GM12878 (cell line): Measurements from ENCODE around the gene MAX. TPM values are rescaled to one million over a fixed set of nuclear protein-coding genes. Genes with fewer than 3 reads are reported as not detected.

ENCODE experiments used
- ATAC-seq: fragments of 200-7000 bp; cut with Tn5 transposase; 3 replicates; pipeline ENCODE4 v1.9.1; 2020; ENCODE audit warnings: mild to moderate bottlenecking, moderate library complexity
- BruUV-seq: library from RNA; stranded (reverse); fragments of 400-500 nt; replicated peaks from 2 replicates; lab custom pipeline; 2021; lab: Mats Ljungman, UMichigan
- CTCF ChIA-PET: fragments of 300-600 bp; sonication (Branson Sonifier 250); formaldehyde crosslinking; extraction: SDS; loops from one replicate; lab custom pipeline; 2021; ENCODE audit warnings: inconsistent platforms; lab: Yijun Ruan, JAX
- POLR2A ChIA-PET: fragments of 350-600 bp; formaldehyde crosslinking; extraction: SDS; loops from one replicate; lab custom pipeline; 2021; ENCODE audit warnings: inconsistent platforms; lab: Charles Lee
- RAD21 ChIA-PET: fragments of 300-600 bp; sonication (Branson Sonifier 250); formaldehyde crosslinking; loops from one replicate; lab custom pipeline; 2023; ENCODE audit warnings: antibody characterized with exemption; ENCODE audit not compliant: unreplicated experiment; lab: Charles Lee
- SMC1A ChIA-PET: fragments of 300-600 bp; sonication (Branson Sonifier 250); formaldehyde crosslinking; loops from one replicate; lab custom pipeline; 2023; ENCODE audit not compliant: unreplicated experiment, uncharacterized antibody; lab: Charles Lee
- DNase-seq: peaks from one replicate; pipeline ENCODE4 v3.0.0-alpha.2; 2011; ENCODE audit warnings: low read depth, low spot score
- FAIRE-seq: peaks from 3 replicates; lab custom pipeline; 2011; peaks lifted over from hg19 to GRCh38; lab: Jason Lieb, UNC
- H2AFZ ChIP-seq: 2 replicates; pipeline ENCODE4 v1.6.0; 2011; ENCODE audit warnings: low read depth, low read length, control low read depth; ENCODE audit not compliant: control insufficient read depth
- H3K27ac ChIP-seq: 2 replicates; pipeline ENCODE4 v1.5.1; 2011; ENCODE audit warnings: control low read depth; ENCODE audit not compliant: control insufficient read depth, insufficient read depth
- H3K27me3 ChIP-seq, 2 experiments: replicated peaks in 1 of 2; 2 replicates each; pipeline versions ENCODE4 v1.6.0 to v1.6.1; 2011; ENCODE audit warnings: low read length in 1 of 2; ENCODE audit not compliant: control insufficient read depth in 2 of 2, insufficient read depth in 2 of 2
- H3K36me3 ChIP-seq, 2 experiments: 2 replicates each; pipeline ENCODE4 v1.5.1; 2011; ENCODE audit warnings: low read length in 1 of 2; ENCODE audit not compliant: control insufficient read depth in 2 of 2, insufficient read depth in 2 of 2
- H3K4me1 ChIP-seq: 2 replicates; pipeline ENCODE4 v1.6.1; 2011; ENCODE audit warnings: mild to moderate bottlenecking, low read length, moderate library complexity, mixed read lengths; ENCODE audit not compliant: control insufficient read depth, insufficient read depth
- H3K4me2 ChIP-seq: 2 replicates; pipeline ENCODE4 v1.6.0; 2011; ENCODE audit warnings: control low read depth; ENCODE audit not compliant: control insufficient read depth, insufficient read depth
- H3K4me3 ChIP-seq: fragments of 200-600 bp; sonication (generic); 2 replicates; pipeline ENCODE4 v1.5.1; 2016
- H3K79me2 ChIP-seq: 2 replicates; pipeline ENCODE4 v1.6.0; 2011; ENCODE audit warnings: low read length; ENCODE audit not compliant: control insufficient read depth, insufficient read depth
- H3K9ac ChIP-seq: 2 replicates; pipeline ENCODE4 v1.8.0; 2011; ENCODE audit warnings: low read length, control low read depth, mixed read lengths; ENCODE audit not compliant: control insufficient read depth, insufficient read depth
- H3K9me3 ChIP-seq: replicated peaks from 3 replicates; pipeline ENCODE4 v1.5.1; 2011; ENCODE audit warnings: mild to moderate bottlenecking, low read length; ENCODE audit not compliant: control insufficient read depth, insufficient read depth
- H4K20me1 ChIP-seq: 2 replicates; pipeline ENCODE4 v1.6.0; 2011; ENCODE audit not compliant: control insufficient read depth, insufficient read depth
- BCL3 ChIP-seq: IDR thresholded peaks from 2 replicates; pipeline ENCODE4 v1.6.1; 2011; ENCODE audit warnings: borderline replicate concordance, low read depth, mild to moderate bottlenecking, moderate library complexity, low read length; ENCODE audit not compliant: insufficient read depth, poor library complexity, severe bottlenecking
- CHD1 ChIP-seq: IDR thresholded peaks from 2 replicates; pipeline ENCODE4 v1.6.1; 2012; ENCODE audit warnings: low read depth, low read length, improper control_type of control experiment
- CREM ChIP-seq: IDR thresholded peaks from 2 replicates; pipeline ENCODE4 v1.6.1; 2014; ENCODE audit warnings: antibody characterized with exemption, low read depth
- IRF4 ChIP-seq: IDR thresholded peaks from 2 replicates; pipeline ENCODE4 v1.6.1; 2011; ENCODE audit warnings: low read depth, low read length
- KLF5 ChIP-seq: fragments of 450-650 bp; IDR thresholded peaks from 2 replicates; pipeline ENCODE4 v1.6.1; 2014; ENCODE audit warnings: mild to moderate bottlenecking; ENCODE audit not compliant: partially characterized antibody
- NKRF ChIP-seq: fragments of 450-650 bp; conservative IDR thresholded peaks from 2 replicates; pipeline ENCODE4 v1.6.1; 2017; ENCODE audit warnings: mild to moderate bottlenecking, moderate library complexity
- PML ChIP-seq: IDR thresholded peaks from 2 replicates; pipeline ENCODE4 v1.6.1; 2012; ENCODE audit warnings: low read length, inconsistent platforms
- POU2F2 ChIP-seq: IDR thresholded peaks from 3 replicates; pipeline ENCODE4 v1.6.1; 2011; ENCODE audit warnings: low read depth, mild to moderate bottlenecking, low read length, borderline replicate concordance
- SKIL ChIP-seq: fragments of 450-650 bp; IDR thresholded peaks from 2 replicates; pipeline ENCODE4 v1.6.1; 2017; ENCODE audit warnings: mild to moderate bottlenecking, low read depth, inconsistent platforms; ENCODE audit not compliant: poor library complexity, severe bottlenecking
- SMAD5 ChIP-seq: IDR thresholded peaks from 2 replicates; pipeline ENCODE4 v1.6.1; 2016; ENCODE audit warnings: antibody characterized with exemption, low read depth
- USF2 ChIP-seq: IDR thresholded peaks from 2 replicates; pipeline ENCODE4 v1.6.1; 2011; ENCODE audit warnings: low read depth, low read length, improper control_type of control experiment, borderline replicate concordance
- YBX1 ChIP-seq: fragments of 450-650 bp; IDR thresholded peaks from 2 replicates; pipeline ENCODE4 v1.6.1; 2016; ENCODE audit warnings: antibody characterized with exemption
- ZNF207 ChIP-seq: fragments of 450-650 bp; IDR thresholded peaks from 2 replicates; pipeline ENCODE4 v1.6.1; 2014; ENCODE audit warnings: antibody characterized with exemption, mild to moderate bottlenecking, borderline replicate concordance
- ZSCAN29 ChIP-seq: fragments of 450-650 bp; IDR thresholded peaks from 2 replicates; pipeline ENCODE4 v1.6.1; 2017; ENCODE audit warnings: mild to moderate bottlenecking, moderate library complexity
- WGBS: methylation state at CpG from one replicate; pipeline ENCODE4 v1.1.6; 2016; ENCODE audit warnings: low lambda C conversion rate; ENCODE audit not compliant: insufficient replicate concordance, insufficient coverage; ENCODE audit errors: missing lambda C conversion rate; 5-methylcytosine and 5-hydroxymethylcytosine counted together
- in situ Hi-C: fragments of 300-500 bp; cut with MboI; formaldehyde crosslinking; loops from 9 replicates; pipeline ENCODE4 v1.14.3; 2018; ENCODE audit warnings: mixed read lengths
- intact Hi-C: fragments of 100-400 bp; cut with micrococcal nuclease; formaldehyde crosslinking; loops from one replicate; pipeline ENCODE4 v1.14.2; 2022; ENCODE audit not compliant: unreplicated experiment
- polyA plus RNA-seq, 11 experiments: library from polyadenylated mRNA; depleted of rRNA in 4 of 11; unstranded in 6 of 11; stranded (reverse) in 5 of 11; fragments of >200 nt; fragmentation: Nextera tagmentation in 4 of 11; fragmentation: Illumina TruSeq in 1 of 11; extraction: Ambion mirVana in 4 of 11; extraction: Trizol in 1 of 11; gene quantifications; 1 replicate in 1 of 11; 2 replicates in 10 of 11; pipeline versions ENCODE4 v1.2.1 to v1.2.3, GENCODE V29; 2011 to 2016; ENCODE audit warnings: inconsistent platforms in 2 of 11, missing spikeins in 2 of 11, low read depth in 1 of 11
- total RNA-seq, 4 experiments: library from RNA; depleted of rRNA in 3 of 4; stranded (reverse); fragments of >200 nt in 3 of 4; fragmentation: Illumina TruSeq in 1 of 4; extraction: Trizol in 1 of 4; gene quantifications; 2 replicates each; pipeline versions ENCODE4 v1.2.1 to v1.2.3, GENCODE V29; 2013 to 2021
- TF ChIP-seq, protein P1 (sequence below): fragments of 450-650 bp; IDR thresholded peaks from 2 replicates; pipeline ENCODE4 v1.6.1; 2014; ENCODE audit warnings: mild to moderate bottlenecking
- TF ChIP-seq, protein P2 (sequence below): fragments of 450-650 bp; IDR thresholded peaks from 2 replicates; pipeline ENCODE4 v1.6.1; 2017; ENCODE audit warnings: borderline replicate concordance

Gene MAX
- total and polyA plus RNA-seq, 10 of the 15 experiments (the other 5 are each of a cell fraction or from before 2014, with no cell fraction given), result 21.5 to 122 (median 67.5) TPM

GRCh38 chr14:65033181-65033580 lies 69.1 kb downstream of the MAX start:
- no peak for DNase-seq
- Histone ChIP-seq H3K4me1 (no peaks in the 10 kb centered on the region), H3K9me3 (no peaks in the 10 kb centered on the region), H3K4me2 (no peak overlapping the region), H3K9ac (no peak overlapping the region), H4K20me1 (no peaks in the 10 kb centered on the region), H3K27ac (no peak overlapping the region), H3K4me3 (no peak overlapping the region), H3K36me3 (peaks cover 1 to 39% of the 10 kb centered on the region in 2 experiments; a peak in 2 of 4 replicates), H3K27me3 (no peaks in the 10 kb centered on the region), H2AFZ (no peak overlapping the region), H3K79me2 (no peaks in the 10 kb centered on the region)
- WGBS, result 98% methylated on average over 3 of the region's 3 CpGs
- CTCF ChIA-PET, result interaction anchor here (0.6 to 1.0 kb wide), 2 partner anchors 10 to 36 kb away, joined by 3 read pairs; no protein-coding TSS in a partner anchor
- BruUV-seq, result no TSS peak
- SMC1A ChIA-PET, result no interaction called here
- intact Hi-C loops (no loop called here), in situ Hi-C loops (no loop called here)
- FAIRE-seq, result no peak
- POLR2A ChIA-PET, result no interaction called here
- ATAC-seq, result no peak
- RAD21 ChIA-PET, result interaction anchor here (0.6 kb wide), 1 partner anchor 728 kb away, joined by 3 read pairs; no protein-coding TSS in a partner anchor
- no peak for TF ChIP-seq IRF4
- no peak for TF ChIP-seq CHD1
- TF ChIP-seq, protein P1, sequence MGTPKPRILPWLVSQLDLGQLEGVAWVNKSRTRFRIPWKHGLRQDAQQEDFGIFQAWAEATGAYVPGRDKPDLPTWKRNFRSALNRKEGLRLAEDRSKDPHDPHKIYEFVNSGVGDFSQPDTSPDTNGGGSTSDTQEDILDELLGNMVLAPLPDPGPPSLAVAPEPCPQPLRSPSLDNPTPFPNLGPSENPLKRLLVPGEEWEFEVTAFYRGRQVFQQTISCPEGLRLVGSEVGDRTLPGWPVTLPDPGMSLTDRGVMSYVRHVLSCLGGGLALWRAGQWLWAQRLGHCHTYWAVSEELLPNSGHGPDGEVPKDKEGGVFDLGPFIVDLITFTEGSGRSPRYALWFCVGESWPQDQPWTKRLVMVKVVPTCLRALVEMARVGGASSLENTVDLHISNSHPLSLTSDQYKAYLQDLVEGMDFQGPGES, result no peak
- TF ChIP-seq ZSCAN29, result no peak
- TF ChIP-seq, protein P2, sequence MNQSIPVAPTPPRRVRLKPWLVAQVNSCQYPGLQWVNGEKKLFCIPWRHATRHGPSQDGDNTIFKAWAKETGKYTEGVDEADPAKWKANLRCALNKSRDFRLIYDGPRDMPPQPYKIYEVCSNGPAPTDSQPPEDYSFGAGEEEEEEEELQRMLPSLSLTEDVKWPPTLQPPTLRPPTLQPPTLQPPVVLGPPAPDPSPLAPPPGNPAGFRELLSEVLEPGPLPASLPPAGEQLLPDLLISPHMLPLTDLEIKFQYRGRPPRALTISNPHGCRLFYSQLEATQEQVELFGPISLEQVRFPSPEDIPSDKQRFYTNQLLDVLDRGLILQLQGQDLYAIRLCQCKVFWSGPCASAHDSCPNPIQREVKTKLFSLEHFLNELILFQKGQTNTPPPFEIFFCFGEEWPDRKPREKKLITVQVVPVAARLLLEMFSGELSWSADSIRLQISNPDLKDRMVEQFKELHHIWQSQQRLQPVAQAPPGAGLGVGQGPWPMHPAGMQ, result no peak
- TF ChIP-seq BCL3, result no peak
- no peak for TF ChIP-seq USF2
- no peak for TF ChIP-seq POU2F2
- TF ChIP-seq YBX1, result no peak
- no peak for TF ChIP-seq CREM
- TF ChIP-seq NKRF, result no peak
- TF ChIP-seq SKIL, result no peak
- TF ChIP-seq PML, result no peak
- TF ChIP-seq SMAD5, result no peak
- no peak for TF ChIP-seq ZNF207
- TF ChIP-seq KLF5, result no peak
